Ishikawa (cell line): ENCODE results near the gene PRM1.

Source experiments
- EGR1 ChIP-seq: IDR thresholded peaks from 2 replicates; pipeline ENCODE4 v1.6.1; 2012
- TF ChIP-seq, protein P1 (sequence below): IDR thresholded peaks from 2 replicates; pipeline ENCODE4 v1.6.1; 2012

DNA sequence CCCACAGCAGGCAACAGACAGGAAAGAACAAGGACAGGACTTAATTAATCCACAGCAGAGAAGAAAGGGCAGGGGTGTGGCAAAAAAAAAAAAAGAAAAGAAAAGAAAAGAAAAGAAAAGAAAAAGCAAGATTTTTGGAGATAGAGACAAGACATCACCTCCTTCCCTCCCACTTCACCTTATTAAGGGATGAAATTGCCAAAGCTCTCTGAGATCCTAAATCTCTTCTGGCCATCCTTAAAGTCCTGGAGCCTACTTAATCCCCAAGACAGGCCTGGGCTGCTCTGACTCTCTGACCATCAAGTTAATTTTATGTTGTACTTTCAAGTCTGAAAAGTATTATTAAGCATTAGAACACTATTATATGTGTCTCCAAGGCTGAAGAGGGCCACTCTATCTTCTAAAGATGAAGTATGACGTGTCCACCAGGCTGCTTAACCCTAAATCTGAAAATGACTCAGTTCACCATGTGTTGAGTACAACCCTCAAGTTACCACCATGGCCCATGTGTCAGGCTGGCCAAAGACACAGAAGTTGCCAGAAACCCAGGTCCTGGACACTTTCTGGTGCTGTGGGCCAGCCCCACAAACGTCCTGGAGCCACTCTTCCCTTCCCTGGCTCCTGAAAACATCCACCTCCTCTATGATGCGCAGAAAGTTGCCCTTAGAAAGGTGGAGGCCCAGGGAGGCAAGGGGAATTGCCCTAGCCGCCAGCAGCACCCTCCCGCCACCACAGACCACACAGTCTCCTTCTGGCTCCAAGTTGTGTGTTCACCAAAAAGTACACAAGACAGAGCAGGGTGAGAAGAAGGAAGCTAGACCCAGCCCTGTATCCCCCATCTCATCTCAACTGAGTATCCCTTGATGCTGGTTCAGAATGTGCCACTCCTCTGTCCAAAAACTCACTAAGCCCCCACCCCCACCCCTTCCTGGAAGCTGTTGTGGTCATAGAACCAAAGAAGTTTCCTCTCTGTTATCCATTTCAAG lies 27.8 kb downstream of the PRM1 start:
- TF ChIP-seq EGR1 = no peak
- TF ChIP-seq, protein P1, sequence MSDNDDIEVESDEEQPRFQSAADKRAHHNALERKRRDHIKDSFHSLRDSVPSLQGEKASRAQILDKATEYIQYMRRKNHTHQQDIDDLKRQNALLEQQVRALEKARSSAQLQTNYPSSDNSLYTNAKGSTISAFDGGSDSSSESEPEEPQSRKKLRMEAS = no peak
